Caco-2 (cell line): ENCODE measurements around the gene SPOCK2. TPM values are rescaled to one million over a fixed set of nuclear protein-coding genes. Genes with fewer than 3 reads are reported as not detected.
A peak's percentile ranks its signal among the peaks of the same experiment; 100 is the strongest.

Source experiments
- BruUV-seq: library from RNA; stranded (reverse); fragments of 400-500 nt; replicated peaks from 2 replicates; lab custom pipeline; 2021; lab: Mats Ljungman, UMichigan
- CTCF ChIA-PET: fragments of 300-600 bp; sonication (Branson Sonifier 250); formaldehyde crosslinking; loops from one replicate; lab custom pipeline; 2022; ENCODE audit warnings: antibody characterized with exemption; lab: Charles Lee
- POLR2A ChIA-PET: fragments of 300-600 bp; sonication (Branson Sonifier 250); formaldehyde crosslinking; loops from one replicate; lab custom pipeline; 2022; ENCODE audit warnings: antibody characterized with exemption; lab: Charles Lee
- DNase-seq, 2 experiments: peaks; one replicate each; pipeline versions ENCODE4 v3.0.0 to v3.0.0-alpha.2; 2020 to 2022
- H3K27me3 ChIP-seq: replicated peaks from 2 replicates; pipeline ENCODE4 v1.6.0; 2011; ENCODE audit warnings: low read length; ENCODE audit not compliant: control insufficient read depth, insufficient read depth
- H3K36me3 ChIP-seq: 2 replicates; pipeline ENCODE4 v1.5.1; 2011; ENCODE audit warnings: low read length; ENCODE audit not compliant: control insufficient read depth, insufficient read depth
- H3K4me1 ChIP-seq: fragments of 250-450 bp; sonication (Bioruptor Pico); 2 replicates; pipeline ENCODE4 v1.5.1; 2020; ENCODE audit warnings: mild to moderate bottlenecking
- H3K4me3 ChIP-seq: 2 replicates; pipeline ENCODE4 v1.5.1; 2011; ENCODE audit warnings: low read depth, mild to moderate bottlenecking, control low read depth, low read length
- H3K9me3 ChIP-seq: fragments of 250-450 bp; sonication (Bioruptor Pico); 2 replicates; pipeline ENCODE4 v1.5.1; 2020; ENCODE audit warnings: mild to moderate bottlenecking, moderate library complexity
- H3K27ac Mint-ChIP-seq: one replicate; pipeline ENCODE4 v1.8.0; 2022; ENCODE audit warnings: mixed read lengths; ENCODE audit not compliant: unreplicated experiment
- H3K27me3 Mint-ChIP-seq: one replicate; pipeline ENCODE4 v1.8.0; 2022; ENCODE audit warnings: mixed read lengths; ENCODE audit not compliant: insufficient read depth, unreplicated experiment
- H3K36me3 Mint-ChIP-seq: one replicate; pipeline ENCODE4 v1.8.0; 2022; ENCODE audit warnings: mild to moderate bottlenecking, mixed read lengths; ENCODE audit not compliant: insufficient read depth, unreplicated experiment
- H3K4me1 Mint-ChIP-seq: one replicate; pipeline ENCODE4 v1.8.0; 2022; ENCODE audit warnings: low read depth, mixed read lengths; ENCODE audit not compliant: unreplicated experiment
- H3K4me3 Mint-ChIP-seq: one replicate; pipeline ENCODE4 v1.8.0; 2022; ENCODE audit warnings: mild to moderate bottlenecking, moderate library complexity, mixed read lengths; ENCODE audit not compliant: unreplicated experiment
- H3K9me3 Mint-ChIP-seq: one replicate; pipeline ENCODE4 v1.8.0; 2022; ENCODE audit warnings: mixed read lengths; ENCODE audit not compliant: unreplicated experiment
- intact Hi-C: fragments of 100-400 bp; cut with micrococcal nuclease; formaldehyde crosslinking; loops from one replicate; pipeline ENCODE4 v1.10.0; 2022; ENCODE audit not compliant: unreplicated experiment
- total RNA-seq: library from RNA; stranded (reverse); gene quantifications from 2 replicates; pipeline ENCODE4 v1.2.3, GENCODE V29; 2022
- TF ChIP-seq, protein P1 (sequence below), 2 experiments: fragments of 200-600 bp in 1 of 2; IDR thresholded peaks; 1 replicate in 1 of 2; 2 replicates in 1 of 2; pipeline versions ENCODE4 v1.5.1 to v1.8.0; 2011 to 2022; ENCODE audit warnings: antibody characterized with exemption in 1 of 2, control low read depth in 1 of 2, inconsistent platforms in 1 of 2, low read depth in 1 of 2, low read length in 1 of 2, mild to moderate bottlenecking in 1 of 2, moderate library complexity in 1 of 2; ENCODE audit not compliant: insufficient read depth in 1 of 2, severe bottlenecking in 1 of 2, unreplicated experiment in 1 of 2

The SPOCK2 gene
- total RNA-seq, 1 experiment from 2014 or later: 1.6 TPM

DNA sequence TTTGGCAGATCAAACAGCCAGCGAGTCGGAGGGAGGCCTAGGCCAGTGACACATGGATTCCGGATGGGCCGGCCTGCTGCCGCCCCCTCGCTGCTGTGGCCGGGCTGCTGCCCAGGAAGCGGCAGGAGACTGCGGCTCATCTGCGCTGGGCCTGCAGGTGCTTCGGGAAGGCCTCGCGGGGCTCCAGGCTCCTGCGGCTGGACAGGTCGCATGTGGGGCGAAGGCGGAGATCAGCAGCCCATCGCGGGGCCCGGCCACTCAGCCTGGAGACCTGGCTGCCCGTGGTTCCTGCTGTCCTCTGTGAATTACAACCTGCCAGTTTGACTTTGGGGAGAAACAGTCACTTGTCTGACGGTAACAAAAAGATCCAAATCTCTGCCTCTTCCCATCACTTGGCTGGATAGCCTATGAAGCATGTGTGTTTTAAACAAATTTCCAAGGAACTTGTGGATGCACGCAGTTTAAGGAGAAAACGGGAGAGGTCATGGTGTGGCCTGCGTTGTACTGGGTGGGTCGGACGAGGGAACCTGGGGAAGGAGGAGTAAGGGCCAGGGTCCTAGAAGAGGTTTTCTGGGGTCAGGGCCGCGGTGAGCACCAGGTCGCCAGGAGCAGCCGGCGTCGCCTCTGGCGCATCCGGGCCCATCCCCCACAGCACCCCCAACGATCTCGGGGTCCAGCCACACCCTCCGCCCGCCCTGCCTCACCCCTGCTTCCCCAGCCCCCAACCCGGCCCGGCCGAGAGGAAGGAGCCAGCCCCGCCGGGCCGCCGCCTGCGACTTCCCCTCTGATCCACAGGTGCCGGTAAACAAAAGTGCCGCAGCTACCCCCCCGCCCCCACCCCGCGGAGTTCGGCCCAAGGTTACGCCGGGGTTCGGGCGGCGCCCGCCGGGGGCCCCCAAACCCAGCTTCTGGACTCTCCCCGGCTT is 1.6 kb downstream of the SPOCK2 start:
- POLR2A ChIA-PET: no interaction called here
- H3K27me3 Mint-ChIP-seq: no peaks in the 10 kb centered on the region

DNA sequence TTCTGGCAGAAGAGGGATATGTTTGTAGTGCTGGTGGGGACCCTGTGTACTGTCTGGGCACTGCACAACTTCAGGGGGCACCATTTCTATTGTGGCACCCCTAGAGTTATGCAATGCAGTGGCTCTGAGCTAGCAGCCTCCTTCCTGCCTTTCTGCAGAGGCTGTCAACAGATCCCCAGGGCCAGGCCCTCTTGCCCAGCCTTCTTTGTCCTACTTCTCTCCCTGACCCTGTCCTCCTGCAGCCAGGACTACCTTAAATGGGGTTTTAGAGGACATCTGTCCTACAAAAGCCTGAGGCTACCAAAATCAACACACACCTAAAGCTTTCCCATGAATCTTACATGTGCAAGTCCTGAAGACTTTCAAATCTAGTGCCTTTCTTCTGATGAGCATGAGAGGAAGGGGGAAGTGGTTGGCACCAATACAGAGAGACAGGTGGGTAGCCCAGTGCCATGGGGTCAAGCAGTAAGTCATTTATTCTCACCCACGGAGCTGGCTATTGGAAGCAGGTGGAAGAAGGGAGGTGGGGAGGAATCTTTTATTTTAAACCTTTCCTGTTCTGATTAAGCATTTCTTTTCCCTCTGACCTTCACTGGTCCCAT is 2.4 kb downstream of the SPOCK2 start:
- DNase-seq: no peak
- Histone ChIP-seq H3K9me3 (no peaks in the 10 kb centered on the region), H3K27me3 (no peaks in the 10 kb centered on the region), H3K4me1 (peaks cover 13% of the 10 kb centered on the region), H3K4me3 (no peak overlapping the region), H3K36me3 (no peaks in the 10 kb centered on the region)
- H3K4me3 Mint-ChIP-seq: no peak overlapping the region
- H3K27me3 Mint-ChIP-seq: no peaks in the 10 kb centered on the region
- TF ChIP-seq, protein P1, sequence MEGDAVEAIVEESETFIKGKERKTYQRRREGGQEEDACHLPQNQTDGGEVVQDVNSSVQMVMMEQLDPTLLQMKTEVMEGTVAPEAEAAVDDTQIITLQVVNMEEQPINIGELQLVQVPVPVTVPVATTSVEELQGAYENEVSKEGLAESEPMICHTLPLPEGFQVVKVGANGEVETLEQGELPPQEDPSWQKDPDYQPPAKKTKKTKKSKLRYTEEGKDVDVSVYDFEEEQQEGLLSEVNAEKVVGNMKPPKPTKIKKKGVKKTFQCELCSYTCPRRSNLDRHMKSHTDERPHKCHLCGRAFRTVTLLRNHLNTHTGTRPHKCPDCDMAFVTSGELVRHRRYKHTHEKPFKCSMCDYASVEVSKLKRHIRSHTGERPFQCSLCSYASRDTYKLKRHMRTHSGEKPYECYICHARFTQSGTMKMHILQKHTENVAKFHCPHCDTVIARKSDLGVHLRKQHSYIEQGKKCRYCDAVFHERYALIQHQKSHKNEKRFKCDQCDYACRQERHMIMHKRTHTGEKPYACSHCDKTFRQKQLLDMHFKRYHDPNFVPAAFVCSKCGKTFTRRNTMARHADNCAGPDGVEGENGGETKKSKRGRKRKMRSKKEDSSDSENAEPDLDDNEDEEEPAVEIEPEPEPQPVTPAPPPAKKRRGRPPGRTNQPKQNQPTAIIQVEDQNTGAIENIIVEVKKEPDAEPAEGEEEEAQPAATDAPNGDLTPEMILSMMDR (IDR thresholded peaks at IDR 0.05; ENCODE audit: insufficient read depth in 1 of 2, low read depth in 1 of 2, low read length in 1 of 2, severe bottlenecking in 1 of 2, unreplicated experiment in 1 of 2): no peak
- ChIA-PET CTCF (no interaction called here), POLR2A (no interaction called here)
- no peaks in the 10 kb centered on the region for H3K9me3 Mint-ChIP-seq
- intact Hi-C loops: no loop called here
- H3K4me1 Mint-ChIP-seq: peaks cover 11% of the 10 kb centered on the region
- H3K36me3 Mint-ChIP-seq: peaks cover 6% of the 10 kb centered on the region
- H3K27ac Mint-ChIP-seq: no peak overlapping the region
- no TSS peak for BruUV-seq

More for the DNA sequence above, 1.6 kb downstream of the SPOCK2 start:
- H3K4me1 Mint-ChIP-seq: peaks cover 6% of the 10 kb centered on the region
- peak overlapping the region; percentile 29 for H3K4me3 Mint-ChIP-seq
- Histone ChIP-seq H3K36me3 (no peaks in the 10 kb centered on the region), H3K4me3 (no peak overlapping the region), H3K4me1 (peaks cover 11% of the 10 kb centered on the region; the same call in 1 of the 2 replicates), H3K27me3 (no peaks in the 10 kb centered on the region), H3K9me3 (no peaks in the 10 kb centered on the region)
- no peak for DNase-seq
- no peaks in the 10 kb centered on the region for H3K9me3 Mint-ChIP-seq
- no peak overlapping the region for H3K27ac Mint-ChIP-seq
- no TSS peak for BruUV-seq
- intact Hi-C loops: no loop called here
- TF ChIP-seq, protein P1 (IDR thresholded peaks at IDR 0.05; ENCODE audit: insufficient read depth in 1 of 2, low read depth in 1 of 2, low read length in 1 of 2, severe bottlenecking in 1 of 2, unreplicated experiment in 1 of 2): no peak
- CTCF ChIA-PET: no interaction called here
- H3K36me3 Mint-ChIP-seq: peaks cover 6% of the 10 kb centered on the region

DNA sequence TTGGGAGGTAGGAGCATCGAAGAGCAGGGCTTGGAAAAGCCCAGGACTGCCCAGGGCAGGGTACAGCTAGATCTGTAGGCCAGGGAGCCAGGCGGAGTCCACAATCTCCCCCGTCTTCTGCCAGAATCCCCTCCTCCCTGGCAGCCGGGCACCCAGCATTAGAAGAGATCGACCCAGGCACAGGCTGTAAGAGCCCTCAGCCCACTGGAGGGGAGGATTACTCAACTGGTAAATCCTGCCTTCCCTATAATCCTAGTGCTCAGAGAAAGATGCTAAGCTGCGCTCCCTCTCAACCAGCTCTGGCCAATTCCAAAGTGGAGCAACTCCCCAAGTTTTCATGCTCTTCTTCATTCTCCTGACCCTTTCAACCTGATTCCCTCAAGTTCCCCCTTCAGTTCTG is 3.2 kb downstream of the SPOCK2 start:
- intact Hi-C loops: no loop called here
- TF ChIP-seq, protein P1 (IDR thresholded peaks at IDR 0.05; ENCODE audit: insufficient read depth in 1 of 2, low read depth in 1 of 2, low read length in 1 of 2, severe bottlenecking in 1 of 2, unreplicated experiment in 1 of 2): no peak

More for the DNA sequence above, 3.2 kb downstream of the SPOCK2 start:
- H3K27ac Mint-ChIP-seq: no peak overlapping the region
- no peaks in the 10 kb centered on the region for H3K9me3 Mint-ChIP-seq
- peaks cover 21% of the 10 kb centered on the region for H3K4me1 ChIP-seq
- no peak overlapping the region for H3K4me3 Mint-ChIP-seq
- POLR2A ChIA-PET: no interaction called here
- no peak overlapping the region for H3K4me3 ChIP-seq
- CTCF ChIA-PET: interaction anchor here (1.2 kb wide), 1 partner anchor 37 kb away, joined by 3 read pairs; no protein-coding TSS in a partner anchor
- no peaks in the 10 kb centered on the region for H3K27me3 ChIP-seq
- H3K27me3 Mint-ChIP-seq: no peaks in the 10 kb centered on the region
- DNase-seq: no peak
- peaks cover 15% of the 10 kb centered on the region for H3K4me1 Mint-ChIP-seq
- H3K36me3 Mint-ChIP-seq: peaks cover 6% of the 10 kb centered on the region
- no TSS peak for BruUV-seq
- H3K36me3 ChIP-seq: no peaks in the 10 kb centered on the region
- no peaks in the 10 kb centered on the region for H3K9me3 ChIP-seq
